Brain microvascular endothelial cell (primary cell): Measurements from ENCODE around the gene SOBP.

Experiments used
- DNase-seq: peaks from one replicate; pipeline ENCODE4 v3.0.0-alpha.2; 2020
- H3K27ac ChIP-seq: fragments of 250-450 bp; sonication (Bioruptor Pico); 2 replicates; pipeline ENCODE4 v1.5.1; 2020; ENCODE audit warnings: mild to moderate bottlenecking, moderate library complexity
- H3K27me3 ChIP-seq: fragments of 250-450 bp; sonication (Bioruptor Pico); replicated peaks from 2 replicates; pipeline ENCODE4 v1.5.1; 2020; ENCODE audit warnings: mild to moderate bottlenecking
- H3K36me3 ChIP-seq: fragments of 250-450 bp; sonication (Bioruptor Pico); replicated peaks from 2 replicates; pipeline ENCODE4 v1.5.1; 2020; ENCODE audit warnings: mild to moderate bottlenecking
- H3K4me3 ChIP-seq: 2 replicates; pipeline ENCODE4 v1.5.1; 2011; ENCODE audit warnings: low read depth, mild to moderate bottlenecking, control low read depth, low read length, moderate library complexity
- in situ Hi-C: cut with HindIII; loops from 2 replicates; pipeline ENCODE4 v1.10.0; 2017; ENCODE audit warnings: low sequenced_read_pairs, low pct_ligation_motif_present
- TF ChIP-seq, protein P1 (sequence below): IDR thresholded peaks from 2 replicates; pipeline ENCODE4 v1.5.1; 2011; ENCODE audit warnings: low read depth, mild to moderate bottlenecking, moderate library complexity, low read length, control low read depth, inconsistent platforms; ENCODE audit errors: missing control alignments

The SOBP gene

DNA sequence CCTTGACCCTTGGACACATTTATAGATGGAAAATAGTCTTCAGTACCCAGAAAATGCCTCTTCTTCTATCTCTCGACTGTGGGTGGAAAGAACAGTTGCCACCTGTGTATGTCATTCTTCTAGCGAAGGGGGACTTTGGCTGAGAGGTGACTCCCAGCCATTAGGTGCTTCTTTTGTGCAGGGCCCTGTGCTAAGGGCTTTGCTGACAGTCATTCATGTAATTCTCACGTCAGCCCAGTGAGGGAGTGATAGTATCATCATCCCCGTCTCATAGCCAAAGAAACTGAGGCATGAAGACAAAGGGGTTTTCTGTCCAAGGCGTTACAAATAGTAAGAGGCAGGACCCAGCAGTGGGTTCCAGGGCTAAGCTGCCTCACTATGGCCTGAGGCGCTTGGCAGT, 173.4 kb downstream of the SOBP start:
- Histone ChIP-seq H3K36me3 (no peaks in the 10 kb centered on the region), H3K4me3 (no peak overlapping the region), H3K27me3 (no peaks in the 10 kb centered on the region), H3K27ac (no peak overlapping the region)
- in situ Hi-C loops = no loop called here
- TF ChIP-seq, protein P1, sequence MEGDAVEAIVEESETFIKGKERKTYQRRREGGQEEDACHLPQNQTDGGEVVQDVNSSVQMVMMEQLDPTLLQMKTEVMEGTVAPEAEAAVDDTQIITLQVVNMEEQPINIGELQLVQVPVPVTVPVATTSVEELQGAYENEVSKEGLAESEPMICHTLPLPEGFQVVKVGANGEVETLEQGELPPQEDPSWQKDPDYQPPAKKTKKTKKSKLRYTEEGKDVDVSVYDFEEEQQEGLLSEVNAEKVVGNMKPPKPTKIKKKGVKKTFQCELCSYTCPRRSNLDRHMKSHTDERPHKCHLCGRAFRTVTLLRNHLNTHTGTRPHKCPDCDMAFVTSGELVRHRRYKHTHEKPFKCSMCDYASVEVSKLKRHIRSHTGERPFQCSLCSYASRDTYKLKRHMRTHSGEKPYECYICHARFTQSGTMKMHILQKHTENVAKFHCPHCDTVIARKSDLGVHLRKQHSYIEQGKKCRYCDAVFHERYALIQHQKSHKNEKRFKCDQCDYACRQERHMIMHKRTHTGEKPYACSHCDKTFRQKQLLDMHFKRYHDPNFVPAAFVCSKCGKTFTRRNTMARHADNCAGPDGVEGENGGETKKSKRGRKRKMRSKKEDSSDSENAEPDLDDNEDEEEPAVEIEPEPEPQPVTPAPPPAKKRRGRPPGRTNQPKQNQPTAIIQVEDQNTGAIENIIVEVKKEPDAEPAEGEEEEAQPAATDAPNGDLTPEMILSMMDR = no peak
- no peak for DNase-seq

DNA sequence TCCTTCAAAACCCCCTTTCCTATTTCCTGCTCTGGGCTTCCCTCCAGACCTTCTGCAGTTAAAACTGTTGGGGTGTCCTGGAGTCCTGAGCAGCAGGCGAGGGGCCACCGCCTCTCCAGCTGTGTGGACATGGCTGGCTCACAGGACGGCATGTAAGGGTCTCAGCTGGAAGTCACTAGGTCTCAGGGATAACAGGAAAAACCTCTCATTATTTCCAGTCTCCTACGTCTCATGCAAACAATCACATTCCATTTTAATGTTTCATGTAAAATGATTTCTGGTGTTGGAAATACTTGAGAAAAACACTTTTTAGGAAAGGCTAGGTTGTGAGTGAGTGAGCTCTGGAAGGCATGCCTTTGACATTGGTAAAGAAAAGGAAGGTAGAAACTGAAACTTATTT, 175.5 kb downstream of the SOBP start:
- no peak for DNase-seq
- TF ChIP-seq, protein P1 = no peak
- Histone ChIP-seq H3K27me3 (no peaks in the 10 kb centered on the region), H3K36me3 (no peaks in the 10 kb centered on the region), H3K27ac (no peak overlapping the region), H3K4me3 (no peak overlapping the region)
- in situ Hi-C loops = no loop called here

DNA sequence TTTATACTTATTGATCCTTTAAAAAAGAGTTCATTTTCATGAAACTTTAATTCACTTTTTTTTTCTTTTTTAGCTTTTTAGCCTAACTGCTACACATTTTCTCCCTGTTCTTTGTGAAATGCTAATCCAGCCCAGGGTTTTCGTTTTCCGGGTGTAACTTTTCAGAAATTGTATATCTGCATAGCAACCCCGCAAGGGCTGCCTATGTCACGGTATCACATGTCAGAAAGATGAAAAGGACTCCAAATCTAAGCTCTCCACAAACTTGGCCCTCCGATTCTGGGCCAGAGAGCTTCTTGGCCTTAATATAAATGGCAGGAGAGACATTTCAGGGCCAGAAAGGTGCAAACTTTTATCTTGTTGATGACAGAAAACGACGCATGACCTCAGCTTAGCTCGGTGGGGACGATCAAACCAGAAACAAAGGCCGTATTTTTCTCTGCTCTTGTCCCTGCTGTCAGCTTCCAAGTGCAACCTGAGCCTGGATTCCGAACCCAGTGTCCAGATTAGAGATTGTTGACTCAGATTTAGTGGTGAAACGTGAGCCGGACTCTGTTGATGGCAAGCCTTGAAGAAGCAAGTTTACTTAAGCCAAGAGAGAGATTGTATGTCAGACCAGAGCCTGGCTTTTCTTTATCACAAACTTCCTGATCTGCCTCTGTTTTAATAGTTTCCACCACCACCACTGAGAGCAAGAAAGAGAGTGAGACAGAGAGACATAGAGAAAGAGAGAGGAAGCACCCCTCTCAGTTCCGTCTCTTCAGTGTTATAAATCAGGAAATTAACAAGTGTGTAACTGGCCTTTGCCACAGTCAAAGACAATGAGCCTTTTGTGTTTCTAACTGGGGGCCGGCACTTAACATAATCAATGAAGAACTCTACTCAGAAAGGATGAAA, 176.4 kb downstream of the SOBP start:
- Histone ChIP-seq H3K36me3 (no peaks in the 10 kb centered on the region), H3K27ac (no peak overlapping the region), H3K27me3 (no peaks in the 10 kb centered on the region), H3K4me3 (no peak overlapping the region)
- DNase-seq = peak; percentile 72
- TF ChIP-seq, protein P1 = no peak
- in situ Hi-C loops = no loop called here

DNA sequence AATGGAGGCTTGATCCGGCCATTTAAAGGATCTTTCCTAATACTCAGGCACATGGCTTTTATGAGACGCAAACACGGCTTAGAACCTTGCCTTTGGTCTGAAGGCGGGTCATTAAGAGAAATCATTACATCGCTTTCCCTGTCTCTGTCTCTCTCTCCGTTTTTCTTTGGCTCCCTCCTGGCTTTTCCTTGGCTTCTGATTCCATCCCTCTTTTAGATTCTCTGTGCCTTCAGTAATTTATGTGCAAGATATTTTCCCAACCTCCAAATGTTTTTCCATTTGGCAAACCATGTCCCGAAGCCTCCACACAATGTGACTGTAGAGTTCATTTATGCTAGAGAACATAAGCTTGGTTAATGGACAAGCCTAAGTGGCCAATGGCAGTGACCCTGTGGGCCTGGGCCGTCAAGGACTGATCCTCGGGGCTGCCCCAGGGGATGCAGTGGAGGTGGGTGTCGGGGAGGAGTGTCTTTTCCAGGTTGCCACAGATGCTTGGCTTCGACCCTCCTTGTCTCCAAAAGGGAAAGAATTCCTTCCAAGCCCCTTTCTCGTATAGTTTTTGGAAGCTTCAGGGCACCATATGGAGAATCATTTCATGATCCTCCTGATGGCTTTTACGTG, 177.2 kb downstream of the SOBP start:
- no peak overlapping the region for H3K27ac ChIP-seq
- no peak for DNase-seq
- H3K4me3 ChIP-seq = no peak overlapping the region
- TF ChIP-seq, protein P1 = no peak
- H3K27me3 ChIP-seq = no peaks in the 10 kb centered on the region
- H3K36me3 ChIP-seq = no peaks in the 10 kb centered on the region
- in situ Hi-C loops = no loop called here

DNA sequence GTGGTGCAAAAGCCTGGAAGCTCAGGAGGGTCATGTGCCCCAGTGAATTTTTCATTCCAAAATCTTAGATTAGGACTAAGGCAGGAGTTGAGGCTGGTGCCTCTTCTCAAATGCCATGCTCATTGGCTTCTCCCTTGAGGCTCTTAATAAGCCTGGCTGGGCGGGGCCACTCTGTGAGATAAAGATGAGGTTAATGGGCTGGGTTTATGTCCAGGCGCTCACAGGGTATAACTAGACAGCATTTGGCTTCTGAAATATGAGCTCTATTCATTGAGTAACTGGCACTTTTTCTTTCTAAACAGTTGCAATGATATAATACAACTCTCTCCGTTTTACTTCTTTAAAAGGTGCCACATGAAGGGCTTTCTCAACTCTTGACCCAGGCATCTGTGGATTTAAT, 177.9 kb downstream of the SOBP start:
- in situ Hi-C loops = no loop called here
- Histone ChIP-seq H3K27ac (no peak overlapping the region), H3K36me3 (no peaks in the 10 kb centered on the region), H3K4me3 (no peak overlapping the region), H3K27me3 (no peaks in the 10 kb centered on the region)
- TF ChIP-seq, protein P1 = no peak
- no peak for DNase-seq
